Loucy (cell line): ENCODE measurements around the gene MNT.

ENCODE experiments used
- CTCF ChIP-seq: fragments of 200-600 bp; sonication (generic); conservative IDR thresholded peaks from 2 replicates; pipeline ENCODE4 v1.5.1; 2014; ENCODE audit warnings: mild to moderate bottlenecking, antibody characterized with exemption, low read length
- EZH2phosphoT487 ChIP-seq: fragments of 200-600 bp; IDR thresholded peaks from 2 replicates; pipeline ENCODE4 v1.6.1; 2018; ENCODE audit warnings: antibody characterized with exemption, mild to moderate bottlenecking, moderate library complexity, borderline replicate concordance

- no peak for TF ChIP-seq CTCF
- TF ChIP-seq EZH2phosphoT487: no peak
These were observed 41.3 kb upstream of the MNT start for GRCh38 chr17:2442166-2442565.
